PC-9 (cell line): ENCODE measurements around the gene CPE. TPM values are rescaled to one million over a fixed set of nuclear protein-coding genes. Genes with fewer than 3 reads are reported as not detected.

Experiments
- BruUV-seq: library from RNA; stranded (reverse); fragments of 400-500 nt; replicated peaks from 2 replicates; lab custom pipeline; 2021; lab: Mats Ljungman, UMichigan
- CTCF ChIA-PET: fragments of 300-600 bp; sonication (Branson Sonifier 250); formaldehyde crosslinking; loops from one replicate; lab custom pipeline; 2022; ENCODE audit warnings: antibody characterized with exemption; lab: Charles Lee
- POLR2A ChIA-PET: fragments of 300-600 bp; sonication (Branson Sonifier 250); formaldehyde crosslinking; loops from one replicate; lab custom pipeline; 2022; ENCODE audit warnings: antibody characterized with exemption; ENCODE audit not compliant: unreplicated experiment; lab: Charles Lee
- DNase-seq, 2 experiments: peaks; one replicate each; pipeline versions ENCODE4 v3.0.0 to v3.0.0-alpha.2; 2015 to 2022; ENCODE audit warnings: mixed read lengths in 1 of 2
- H2AFZ ChIP-seq: fragments of 200-600 bp; sonication (generic); 2 replicates; pipeline ENCODE4 v1.8.1; 2017; ENCODE audit warnings: antibody characterized with exemption
- H3F3A ChIP-seq: fragments of 200-600 bp; sonication (generic); 2 replicates; pipeline ENCODE4 v1.8.1; 2017; ENCODE audit warnings: antibody characterized with exemption, mild to moderate bottlenecking, low read depth; ENCODE audit not compliant: insufficient read depth
- H3K27ac ChIP-seq: fragments of 200-600 bp; sonication (generic); 2 replicates; pipeline ENCODE4 v1.6.1; 2016; ENCODE audit warnings: mixed run types
- H3K27me3 ChIP-seq: fragments of 200-600 bp; sonication (generic); 2 replicates; pipeline ENCODE4 v1.6.1; 2016; ENCODE audit warnings: low read depth, mixed run types; ENCODE audit not compliant: insufficient read depth
- H3K36me3 ChIP-seq: fragments of 200-600 bp; sonication (generic); 2 replicates; pipeline ENCODE4 v1.6.1; 2016; ENCODE audit warnings: low read depth, mixed run types
- H3K4me1 ChIP-seq: fragments of 200-600 bp; sonication (generic); replicated peaks from 2 replicates; pipeline ENCODE4 v1.6.1; 2016; ENCODE audit warnings: mixed run types; ENCODE audit not compliant: insufficient read depth
- H3K4me2 ChIP-seq: fragments of 200-600 bp; sonication (generic); 2 replicates; pipeline ENCODE4 v1.6.1; 2017; ENCODE audit warnings: mixed run types
- H3K4me3 ChIP-seq: fragments of 200-600 bp; sonication (generic); 2 replicates; pipeline ENCODE4 v1.6.1; 2016; ENCODE audit warnings: mixed run types
- H3K79me2 ChIP-seq: fragments of 200-600 bp; sonication (generic); 2 replicates; pipeline ENCODE4 v1.6.1; 2017; ENCODE audit warnings: low read depth, mixed run types
- H3K9me2 ChIP-seq: fragments of 200-600 bp; sonication (generic); 2 replicates; pipeline ENCODE4 v1.8.1; 2017; ENCODE audit warnings: mild to moderate bottlenecking; ENCODE audit not compliant: insufficient read depth
- H3K9me3 ChIP-seq: fragments of 200-600 bp; sonication (generic); 2 replicates; pipeline ENCODE4 v1.8.1; 2016; ENCODE audit warnings: low read depth; ENCODE audit not compliant: insufficient read depth
- H4K20me1 ChIP-seq: fragments of 200-600 bp; sonication (generic); 2 replicates; pipeline ENCODE4 v1.8.1; 2017; ENCODE audit not compliant: insufficient read depth
- CTCF ChIP-seq: fragments of 200-600 bp; sonication (generic); conservative IDR thresholded peaks from 2 replicates; pipeline ENCODE4 v1.6.1; 2017; ENCODE audit warnings: mixed run types, antibody characterized with exemption, mild to moderate bottlenecking, moderate library complexity
- EZH2 ChIP-seq: fragments of 200-600 bp; sonication (generic); IDR thresholded peaks from 2 replicates; pipeline ENCODE4 v1.8.0; 2017; ENCODE audit warnings: antibody characterized with exemption, low read depth
- intact Hi-C: fragments of 100-400 bp; cut with micrococcal nuclease; formaldehyde crosslinking; loops from one replicate; pipeline ENCODE4 v1.10.0; 2022; ENCODE audit not compliant: unreplicated experiment
- total RNA-seq: library from RNA; stranded (reverse); gene quantifications from 2 replicates; pipeline ENCODE4 v1.2.3, GENCODE V29; 2021

Gene CPE
- total RNA-seq, 1 experiment from 2014 or later, result 1.3 TPM

- no peaks in the 10 kb centered on the region for H4K20me1 ChIP-seq
- DNase-seq, result no peak
- no peaks in the 10 kb centered on the region for H3K4me1 ChIP-seq
- H3K9me2 ChIP-seq, result no peaks in the 10 kb centered on the region
- TF ChIP-seq CTCF, result no peak
- no peak for TF ChIP-seq EZH2
- H3K9me3 ChIP-seq, result no peaks in the 10 kb centered on the region
- intact Hi-C loops, result no loop called here
- H3K4me2 ChIP-seq, result no peak overlapping the region
- no peak overlapping the region for H3K4me3 ChIP-seq
- H3K36me3 ChIP-seq, result no peaks in the 10 kb centered on the region
- H3K79me2 ChIP-seq, result no peaks in the 10 kb centered on the region
- H3F3A ChIP-seq, result no peaks in the 10 kb centered on the region
- ChIA-PET POLR2A (no interaction called here), CTCF (no interaction called here)
- H3K27ac ChIP-seq, result no peak overlapping the region
- no peaks in the 10 kb centered on the region for H3K27me3 ChIP-seq
- BruUV-seq, result no TSS peak
- no peak overlapping the region for H2AFZ ChIP-seq
These were observed 141.3 kb downstream of the CPE start for GRCh38 chr4:165520086-165520485.

DNA sequence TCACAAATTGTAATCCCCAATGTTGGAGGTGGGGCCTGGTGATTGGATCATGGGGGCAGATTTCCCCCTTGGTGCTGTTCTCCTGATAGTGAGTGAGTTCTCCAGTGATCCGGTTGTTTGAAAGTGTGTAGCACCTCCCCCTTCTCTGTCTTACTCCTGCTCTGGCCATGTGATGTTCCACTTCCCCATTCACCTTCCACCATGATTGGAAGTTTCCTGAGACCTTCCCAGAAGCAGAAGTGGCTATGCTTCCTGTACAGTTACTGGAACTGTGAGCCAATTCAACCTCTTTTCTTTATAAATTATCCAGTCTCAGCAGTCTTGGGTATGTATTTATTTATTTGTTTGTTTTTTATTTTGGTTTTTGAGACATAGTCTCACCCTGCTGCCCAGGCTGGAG, 143.2 kb downstream of the CPE start:
- Histone ChIP-seq H3K27me3 (no peaks in the 10 kb centered on the region), H3F3A (no peaks in the 10 kb centered on the region), H3K4me2 (no peak overlapping the region), H3K27ac (no peak overlapping the region), H3K9me2 (no peaks in the 10 kb centered on the region), H3K9me3 (no peaks in the 10 kb centered on the region), H3K36me3 (no peaks in the 10 kb centered on the region), H3K4me3 (no peak overlapping the region), H3K79me2 (no peaks in the 10 kb centered on the region), H4K20me1 (no peaks in the 10 kb centered on the region), H3K4me1 (no peaks in the 10 kb centered on the region), H2AFZ (no peak overlapping the region)
- ChIA-PET CTCF (no interaction called here), POLR2A (no interaction called here)
- TF ChIP-seq EZH2 (no peak), CTCF (no peak)
- intact Hi-C loops, result no loop called here
- BruUV-seq, result no TSS peak
- no peak for DNase-seq

DNA sequence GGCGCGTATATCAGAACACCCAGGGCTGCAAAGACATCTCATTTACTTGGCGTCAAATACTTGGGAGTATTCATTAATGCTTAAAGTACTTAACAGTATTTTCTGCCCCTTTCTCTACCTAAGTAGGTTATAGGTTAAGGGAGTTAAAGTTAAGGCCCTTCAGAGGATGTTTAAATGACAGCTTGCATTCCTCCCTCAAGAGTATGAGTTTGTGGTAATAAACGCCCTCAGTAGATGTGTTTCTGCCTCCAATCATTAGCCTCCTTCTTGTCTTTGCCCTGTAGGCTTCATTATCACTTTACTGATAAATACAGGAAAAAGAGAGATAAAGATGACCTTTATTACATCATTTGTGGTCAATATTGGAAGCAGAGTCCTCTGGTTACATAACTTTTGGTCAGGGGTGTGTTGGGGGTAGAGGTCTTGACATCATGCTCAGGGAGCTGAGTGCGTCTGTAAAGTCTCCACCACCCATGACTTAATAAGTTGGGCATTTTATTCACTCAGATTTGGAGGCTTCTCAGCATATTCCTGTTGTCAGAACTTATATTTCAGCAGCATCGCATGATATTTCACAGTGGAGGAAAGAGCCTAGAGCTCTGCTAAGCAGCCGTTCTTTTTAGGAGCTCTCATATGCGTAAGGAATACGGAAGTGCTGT, 145.9 kb downstream of the CPE start:
- no peak overlapping the region for H3K4me2 ChIP-seq
- H4K20me1 ChIP-seq, result no peaks in the 10 kb centered on the region
- BruUV-seq, result no TSS peak
- H3K27ac ChIP-seq, result no peak overlapping the region
- no peak overlapping the region for H2AFZ ChIP-seq
- H3F3A ChIP-seq, result no peaks in the 10 kb centered on the region
- intact Hi-C loops, result no loop called here
- ChIA-PET CTCF (no interaction called here), POLR2A (interaction anchor here (0.7 kb wide), 1 partner anchor 791 kb away, joined by 3 read pairs; no protein-coding TSS in a partner anchor)
- H3K4me3 ChIP-seq, result no peak overlapping the region
- H3K27me3 ChIP-seq, result no peaks in the 10 kb centered on the region
- no peak for DNase-seq
- H3K79me2 ChIP-seq, result no peaks in the 10 kb centered on the region
- no peaks in the 10 kb centered on the region for H3K4me1 ChIP-seq
- H3K36me3 ChIP-seq, result no peaks in the 10 kb centered on the region
- no peaks in the 10 kb centered on the region for H3K9me2 ChIP-seq
- H3K9me3 ChIP-seq, result no peaks in the 10 kb centered on the region
- no peak for TF ChIP-seq CTCF
- no peak for TF ChIP-seq EZH2
